SK-N-MC (cell line): ENCODE results near the gene FAM120A.

Experiments
- DNase-seq: peaks from one replicate; pipeline ENCODE4 v3.0.0-alpha.2; 2011; ENCODE audit warnings: low read depth, low spot score
- H3K27ac ChIP-seq: fragments of 200-600 bp; sonication (generic); 2 replicates; pipeline ENCODE4 v1.5.1; 2016; ENCODE audit warnings: mixed run types
- H3K36me3 ChIP-seq: fragments of 200-600 bp; sonication (generic); 2 replicates; pipeline ENCODE4 v1.6.1; 2017; ENCODE audit warnings: antibody characterized with exemption, low read length, mixed read lengths; ENCODE audit not compliant: insufficient read depth
- H3K4me3 ChIP-seq: fragments of 200-600 bp; sonication (generic); 2 replicates; pipeline ENCODE4 v1.5.1; 2016
- H3K9ac ChIP-seq: fragments of 200-600 bp; sonication (generic); 2 replicates; pipeline ENCODE4 v1.8.0; 2017; ENCODE audit warnings: mixed run types, mixed read lengths; ENCODE audit not compliant: insufficient read length
- H3K9me3 ChIP-seq: fragments of 200-600 bp; sonication (generic); 2 replicates; pipeline ENCODE4 v1.6.1; 2017; ENCODE audit warnings: low read depth, mild to moderate bottlenecking, antibody characterized with exemption, low read length, moderate library complexity, mixed read lengths
- EZH2 ChIP-seq: fragments of 200-600 bp; sonication (generic); IDR thresholded peaks from one replicate; pipeline ENCODE4 v1.6.1; 2017; ENCODE audit warnings: antibody characterized with exemption
- FOXP2 ChIP-seq: optimal IDR thresholded peaks from 2 replicates; pipeline ENCODE3; 2011; ENCODE audit warnings: mild to moderate bottlenecking, moderate library complexity; ENCODE audit not compliant: insufficient read depth; ENCODE audit errors: extremely low read length, control extremely low read depth
- POLR2AphosphoS5 ChIP-seq: IDR thresholded peaks from 2 replicates; pipeline ENCODE4 v1.6.1; 2012; ENCODE audit warnings: mild to moderate bottlenecking, low read depth, low read length, borderline replicate concordance

FAM120A gene

DNA sequence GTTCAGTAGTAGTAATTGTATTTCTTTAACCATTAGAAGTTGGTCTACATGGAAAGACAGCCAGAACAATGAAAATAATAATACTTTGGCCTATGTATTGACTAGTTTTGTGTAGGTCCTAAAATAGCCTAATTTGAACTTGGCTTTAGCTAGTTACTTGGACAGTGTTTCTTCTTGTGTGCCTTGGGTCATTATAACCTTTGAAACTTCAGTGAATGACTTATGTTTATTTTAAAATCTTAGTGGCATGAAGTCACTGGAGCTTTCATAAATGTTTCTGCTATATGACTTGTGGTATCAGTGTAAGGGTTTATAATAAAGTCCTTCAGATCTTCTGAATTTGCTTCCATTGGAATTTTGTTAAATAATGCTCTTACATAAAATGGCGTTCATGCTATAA is 4.5 kb downstream of the FAM120A start:
- Histone ChIP-seq H3K9me3 (no peaks in the 10 kb centered on the region), H3K27ac (no peak overlapping the region), H3K9ac (no peak overlapping the region), H3K4me3 (no peak overlapping the region), H3K36me3 (peaks cover 7% of the 10 kb centered on the region; the same call in 1 of the 2 replicates)
- no peak for DNase-seq
- TF ChIP-seq EZH2 (no peak), FOXP2 (no peak), POLR2AphosphoS5 (no peak)

DNA sequence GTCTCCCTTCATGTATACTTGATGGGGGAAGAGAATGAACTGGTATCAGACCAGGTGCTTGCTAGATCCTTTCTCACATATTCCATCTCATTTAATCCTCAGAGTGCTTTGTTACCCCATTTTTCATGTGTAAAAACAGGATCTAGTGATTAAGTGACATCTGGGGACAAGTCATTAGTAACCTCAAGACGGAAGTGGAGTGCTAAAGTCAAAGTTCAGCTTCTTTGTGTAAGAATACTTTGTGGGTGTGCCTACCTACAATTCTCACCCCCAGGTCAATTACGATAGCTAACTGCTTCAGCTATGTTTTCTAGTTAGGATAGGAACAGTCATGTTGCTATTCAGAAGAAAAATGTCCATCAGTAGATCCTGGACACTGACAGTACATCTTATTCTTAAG is 5.0 kb downstream of the FAM120A start:
- H3K36me3 ChIP-seq, result peaks cover 7% of the 10 kb centered on the region; the same call in 1 of the 2 replicates
- no peak overlapping the region for H3K9ac ChIP-seq
- H3K9me3 ChIP-seq, result no peaks in the 10 kb centered on the region
- H3K27ac ChIP-seq, result no peak overlapping the region
- H3K4me3 ChIP-seq, result no peak overlapping the region
- no peak for DNase-seq
- no peak for TF ChIP-seq FOXP2

DNA sequence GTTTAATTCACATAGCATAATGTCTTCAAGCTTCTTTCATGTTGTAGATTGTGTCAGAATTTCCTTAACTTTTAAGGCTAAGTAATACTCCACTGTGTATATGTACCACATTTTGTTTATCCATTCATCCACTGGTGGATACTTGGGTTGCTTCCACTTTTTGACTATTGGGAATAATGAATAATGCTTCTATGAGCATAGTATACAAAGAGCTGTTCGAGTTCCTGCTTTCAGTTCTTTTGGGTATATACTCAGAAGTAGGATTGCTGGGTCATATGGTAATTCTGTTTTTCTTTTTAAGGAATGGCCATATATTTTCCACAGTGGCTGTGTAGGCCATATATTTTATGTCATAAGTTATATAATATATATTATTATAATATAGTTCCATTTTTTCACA is 5.5 kb downstream of the FAM120A start:
- H3K27ac ChIP-seq, result no peak overlapping the region
- peaks cover 7% of the 10 kb centered on the region; the same call in 1 of the 2 replicates for H3K36me3 ChIP-seq
- H3K9ac ChIP-seq, result no peak overlapping the region
- no peak overlapping the region for H3K4me3 ChIP-seq
- DNase-seq, result no peak
- H3K9me3 ChIP-seq, result no peaks in the 10 kb centered on the region
- no peak for TF ChIP-seq POLR2AphosphoS5
- no peak for TF ChIP-seq FOXP2
- TF ChIP-seq EZH2, result no peak

DNA sequence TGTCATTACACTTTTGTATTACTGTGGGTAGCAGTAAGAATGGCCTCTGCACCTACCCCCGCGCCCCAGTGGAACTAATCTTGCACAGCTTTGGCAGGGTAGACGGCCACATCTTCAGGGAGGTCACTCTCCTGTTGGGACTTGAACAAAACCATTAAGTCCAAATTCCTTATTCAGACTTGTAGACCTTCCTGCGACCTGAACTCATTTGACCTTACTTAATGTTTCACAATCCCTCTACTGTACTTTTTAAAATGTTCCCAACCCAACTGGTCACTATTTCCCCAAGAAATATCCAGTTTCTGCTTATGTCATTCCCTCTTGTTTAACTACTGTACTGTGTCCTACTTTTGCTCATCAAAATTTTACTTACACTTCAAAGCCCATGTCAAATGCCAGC is 7.2 kb downstream of the FAM120A start:
- no peak overlapping the region for H3K4me3 ChIP-seq

DNA sequence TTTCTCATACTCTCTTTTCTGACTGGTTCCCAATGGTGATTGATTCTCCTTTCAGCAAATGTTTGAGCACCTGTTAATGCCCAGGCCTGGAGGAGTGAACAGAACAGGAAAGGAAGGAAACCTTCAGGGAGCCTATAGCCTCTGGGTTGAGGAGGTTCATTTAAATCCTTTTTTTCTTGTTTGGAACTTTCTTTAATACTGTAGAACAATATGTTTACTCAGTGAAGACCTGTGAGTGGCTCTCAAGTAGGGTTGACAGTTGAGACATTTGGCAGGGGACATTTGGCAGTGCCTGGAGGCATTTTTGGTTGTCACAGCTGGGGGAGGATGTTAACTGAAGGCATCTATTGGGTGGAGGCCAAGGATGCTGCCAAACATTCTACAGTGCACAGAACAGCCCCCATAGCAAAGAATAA is 8.0 kb downstream of the FAM120A start:
- DNase-seq, result no peak
- H3K4me3 ChIP-seq, result no peak overlapping the region
- H3K36me3 ChIP-seq, result peaks cover 7% of the 10 kb centered on the region; the same call in 1 of the 2 replicates
- H3K9me3 ChIP-seq, result no peaks in the 10 kb centered on the region
- H3K9ac ChIP-seq, result no peak overlapping the region
- TF ChIP-seq FOXP2 (no peak), EZH2 (no peak), POLR2AphosphoS5 (no peak)
- peak overlapping the region; percentile 35; the same call in 1 of the 2 replicates for H3K27ac ChIP-seq

More for the DNA sequence above, 7.2 kb downstream of the FAM120A start:
- no peak overlapping the region for H3K27ac ChIP-seq
- no peaks in the 10 kb centered on the region for H3K9me3 ChIP-seq
- H3K9ac ChIP-seq, result no peak overlapping the region
- DNase-seq, result no peak
- TF ChIP-seq EZH2, result no peak
- TF ChIP-seq FOXP2, result no peak
- no peak for TF ChIP-seq POLR2AphosphoS5
- peaks cover 7% of the 10 kb centered on the region; the same call in 1 of the 2 replicates for H3K36me3 ChIP-seq

DNA sequence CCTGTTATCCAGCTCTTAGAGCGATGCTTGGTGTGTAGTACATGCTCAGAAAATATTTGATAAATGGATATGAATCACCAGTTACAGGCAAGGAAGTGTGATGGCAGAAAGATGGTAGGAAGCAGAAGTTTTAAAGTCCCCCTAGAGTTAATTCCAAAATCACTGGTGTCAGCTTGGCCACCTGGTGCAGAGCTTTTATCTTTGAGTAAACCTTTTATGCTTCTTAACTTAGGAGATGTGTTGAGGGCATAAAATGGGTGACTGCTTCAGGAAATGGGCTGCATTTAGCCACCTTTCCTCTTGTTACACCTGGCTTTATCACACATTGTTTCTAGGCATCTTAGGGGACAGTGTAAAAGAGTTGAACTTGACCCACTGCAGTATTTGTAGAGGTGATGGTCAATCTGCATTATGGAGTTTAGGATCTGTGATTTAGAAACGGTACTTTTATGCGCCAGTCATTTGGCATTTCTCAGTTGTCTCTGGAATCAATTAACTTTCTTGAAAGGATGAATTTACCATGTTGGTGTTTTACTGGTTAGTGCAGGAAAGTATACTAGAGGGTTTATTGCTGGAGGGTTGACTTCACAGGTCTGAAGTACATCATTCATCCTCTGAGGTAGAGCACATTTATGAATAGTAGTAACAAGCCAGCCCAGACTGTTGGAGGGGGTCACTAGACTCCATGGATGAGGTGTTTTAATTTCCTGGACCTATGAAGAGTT is 9.4 kb downstream of the FAM120A start:
- Histone ChIP-seq H3K4me3 (no peak overlapping the region), H3K9me3 (no peaks in the 10 kb centered on the region), H3K36me3 (no peaks in the 10 kb centered on the region), H3K27ac (peak overlapping the region; percentile 20; the same call in 1 of the 2 replicates), H3K9ac (no peak overlapping the region)
- TF ChIP-seq EZH2 (no peak), FOXP2 (no peak)
- no peak for DNase-seq

DNA sequence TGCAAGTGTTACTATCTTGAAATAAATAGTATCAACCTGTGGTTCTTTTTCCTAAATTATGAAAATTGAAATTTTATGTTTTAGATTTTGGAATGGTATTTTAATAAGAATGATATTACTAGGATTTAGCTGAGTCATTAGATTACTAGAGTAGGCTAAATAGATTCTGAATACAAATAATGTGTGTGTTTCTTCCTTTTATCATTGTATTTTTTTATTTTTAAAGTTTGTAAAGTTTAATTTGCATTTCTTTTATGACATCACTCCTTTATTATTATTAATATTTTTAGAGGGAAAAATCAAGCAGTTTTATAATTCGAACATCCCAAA is 9.9 kb downstream of the FAM120A start:
- Histone ChIP-seq H3K9me3 (no peaks in the 10 kb centered on the region), H3K9ac (no peak overlapping the region), H3K27ac (peak overlapping the region; percentile 20; the same call in 1 of the 2 replicates), H3K4me3 (no peak overlapping the region), H3K36me3 (no peaks in the 10 kb centered on the region)
- TF ChIP-seq FOXP2 (no peak), POLR2AphosphoS5 (no peak), EZH2 (no peak)
- no peak for DNase-seq

DNA sequence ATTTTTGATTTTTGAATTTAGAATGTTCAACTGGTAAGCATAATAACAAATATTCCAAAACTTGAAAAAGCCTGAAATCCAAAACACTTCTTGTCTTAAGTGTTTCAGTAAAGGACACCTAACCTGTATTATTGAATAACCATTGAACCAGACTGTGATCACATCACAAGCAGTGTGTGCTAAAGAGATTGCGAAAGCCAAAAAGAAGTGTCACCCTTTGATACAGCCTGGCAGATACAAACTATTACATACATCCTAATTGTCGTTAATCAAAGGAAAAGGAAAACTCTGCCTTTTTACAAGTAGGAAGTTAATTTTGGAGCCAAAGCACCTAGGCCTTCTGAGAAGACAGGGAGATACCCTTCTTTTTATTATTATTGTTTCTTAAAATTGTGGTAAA is 10.3 kb downstream of the FAM120A start:
- Histone ChIP-seq H3K36me3 (no peaks in the 10 kb centered on the region), H3K27ac (no peak overlapping the region), H3K9me3 (no peaks in the 10 kb centered on the region), H3K9ac (no peak overlapping the region), H3K4me3 (no peak overlapping the region)
- TF ChIP-seq POLR2AphosphoS5 (no peak), EZH2 (no peak), FOXP2 (no peak)
- no peak for DNase-seq
